Stimulated activated CD8-positive, alpha-beta memory T cell treated with anti-CD3 and anti-CD28 coated beads, Interleukin-4, amount 100 ng/mL, for 1 hour (primary cell): ENCODE data around the gene DHRS13.
"Not testable (repeated sequence)": the region's sequence is repeated elsewhere in the genome, so short reads cannot be mapped to it uniquely, and the experiment has no call there.

Experiments
- DNase-seq, 2 donors: peaks; one replicate each; pipeline ENCODE4 v3.0.0-alpha.2; 2020; ENCODE audit warnings: low read depth in 2 of 2, low spot score in 1 of 2

DHRS13 gene

DNA sequence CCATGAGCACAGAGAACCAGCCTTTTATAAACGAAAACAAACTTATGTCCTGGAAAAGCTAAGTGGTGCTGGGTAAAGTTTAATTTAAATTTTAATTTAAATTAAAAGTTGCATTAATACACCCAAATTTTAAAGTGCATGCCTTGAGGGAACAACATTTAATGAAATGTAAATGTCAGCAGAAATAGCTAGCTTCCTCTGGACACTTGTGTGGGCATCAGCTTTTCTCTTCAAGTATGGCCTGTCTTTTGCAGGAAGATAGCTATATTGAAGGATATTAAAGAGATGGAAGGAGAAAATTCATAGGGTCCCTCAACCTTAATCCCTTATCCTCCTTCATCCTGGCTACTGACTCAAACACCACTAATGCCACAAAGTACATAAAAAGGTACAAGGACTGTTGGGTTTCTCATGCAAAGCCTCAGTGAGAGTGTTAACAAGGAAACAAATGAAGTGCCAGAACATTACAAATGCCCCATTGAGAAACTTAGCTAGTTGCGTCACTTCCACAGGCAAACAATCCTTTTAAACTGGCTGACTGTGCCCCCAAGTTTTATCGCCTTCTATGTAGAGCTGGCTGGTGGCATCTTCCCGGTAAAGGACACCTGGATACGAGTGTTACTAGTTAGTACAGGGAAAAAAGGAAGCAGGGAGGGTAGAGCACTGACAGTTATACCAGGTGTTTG, 34.3 kb upstream of the DHRS13 start:
- DNase-seq, result no peak

GRCh38 chr17:28935744-28936460, 33.0 kb upstream of the DHRS13 start:
- no peak for DNase-seq

DNA sequence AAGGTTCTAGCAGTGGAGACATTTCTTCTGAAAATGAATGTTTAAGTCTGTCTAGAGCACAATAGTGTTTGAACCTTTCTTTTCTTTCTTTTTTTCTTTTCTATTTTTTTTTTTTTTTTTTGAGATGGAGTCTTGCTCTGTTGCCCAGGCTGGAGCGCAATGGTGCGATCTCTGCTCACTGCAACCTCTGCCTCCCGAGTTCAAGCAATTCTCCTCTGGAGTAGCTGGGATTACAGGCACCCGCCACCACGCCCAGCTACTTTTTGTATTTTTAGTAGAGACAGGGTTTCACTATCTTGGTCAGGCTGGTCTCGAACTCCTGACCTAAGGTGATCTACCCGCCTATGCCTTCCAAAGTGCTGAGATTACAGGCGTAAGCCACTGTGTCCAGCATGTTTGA, 31.6 kb upstream of the DHRS13 start:
- DNase-seq, result not testable (repeated sequence)

GRCh38 chr17:28929787-28930186, 26.9 kb upstream of the DHRS13 start:
- DNase-seq, result no peak

DNA sequence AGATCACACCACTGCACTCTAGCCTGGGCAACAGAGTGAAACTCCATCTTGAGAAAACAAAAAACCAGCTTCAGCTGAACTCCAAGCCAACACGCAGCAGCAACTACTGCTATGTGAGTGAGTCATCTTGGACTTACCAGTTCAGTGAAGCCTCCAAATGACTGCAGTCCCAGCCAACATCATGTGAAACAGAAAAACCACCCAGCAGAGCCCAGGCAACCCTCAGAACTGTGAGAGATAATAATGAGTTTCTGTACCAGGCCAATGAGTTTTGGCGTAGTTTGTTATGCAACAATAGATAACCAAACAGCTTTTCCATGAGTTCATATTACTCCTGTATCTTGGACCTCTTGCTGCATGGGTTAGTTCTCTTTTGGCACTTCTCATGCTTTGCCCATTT, 25.2 kb upstream of the DHRS13 start:
- no peak for DNase-seq

DNA sequence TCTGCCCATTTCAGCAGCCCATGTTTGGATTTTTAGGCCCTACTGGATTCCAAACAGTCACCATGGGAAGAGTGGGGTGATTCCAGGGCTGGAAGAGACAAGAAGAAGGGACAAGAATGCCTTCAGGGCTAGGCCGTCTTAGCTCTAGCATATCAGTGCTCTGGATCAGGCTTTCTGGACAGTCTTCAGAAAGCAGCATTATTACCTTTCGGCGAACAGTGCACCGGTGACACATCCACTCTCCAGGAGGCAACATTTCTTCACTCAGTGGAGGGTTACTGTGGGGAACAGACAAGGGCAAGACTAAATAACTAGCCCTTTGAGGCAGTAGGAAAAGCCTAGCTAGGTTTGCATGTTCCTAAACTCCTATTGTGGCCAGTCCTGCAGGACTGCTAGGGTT, 23.9 kb upstream of the DHRS13 start:
- no peak for DNase-seq

DNA sequence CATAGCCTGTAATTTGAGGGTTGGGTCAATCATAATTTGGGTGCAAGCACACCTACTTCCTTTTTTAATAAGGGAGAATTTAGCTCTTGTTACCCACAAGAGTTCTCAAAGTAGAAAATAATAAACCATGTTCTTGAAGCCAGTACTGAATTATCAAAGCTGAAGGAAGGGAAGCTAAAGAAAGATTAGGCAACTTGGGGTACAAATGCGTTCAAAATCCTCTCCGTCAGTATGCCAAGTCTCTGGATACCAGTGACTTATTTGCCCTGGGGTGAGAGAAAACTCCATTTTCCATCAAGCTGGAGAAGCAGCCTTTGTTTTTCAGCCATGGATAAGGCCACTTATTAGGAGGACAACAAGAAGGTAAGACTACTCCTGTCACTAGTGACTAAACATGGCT, 23.5 kb upstream of the DHRS13 start:
- DNase-seq, result no peak

DNA sequence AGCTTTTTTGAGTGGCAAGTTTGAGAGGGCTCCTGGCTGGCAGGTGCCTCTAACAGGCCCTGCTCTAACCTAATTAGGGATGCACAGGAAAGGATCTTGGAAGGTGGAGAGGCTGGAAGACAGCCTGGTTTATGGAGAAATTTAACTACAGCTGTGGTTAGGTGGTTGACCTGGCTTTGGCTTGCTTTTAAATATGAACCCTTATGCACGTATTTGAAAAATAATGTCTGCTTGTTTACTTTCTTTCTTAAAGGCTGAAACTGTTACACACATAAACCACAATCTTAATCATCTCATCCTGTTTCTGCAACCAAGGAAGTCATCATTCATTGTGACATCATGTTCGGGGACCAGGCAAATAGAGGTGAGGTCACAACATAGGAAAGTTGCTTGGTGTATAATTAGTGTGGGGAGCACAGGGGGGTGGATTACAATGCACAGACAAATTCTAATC, 23.1 kb upstream of the DHRS13 start:
- peak in 1 of 2 donors; percentile 11 for DNase-seq

DNA sequence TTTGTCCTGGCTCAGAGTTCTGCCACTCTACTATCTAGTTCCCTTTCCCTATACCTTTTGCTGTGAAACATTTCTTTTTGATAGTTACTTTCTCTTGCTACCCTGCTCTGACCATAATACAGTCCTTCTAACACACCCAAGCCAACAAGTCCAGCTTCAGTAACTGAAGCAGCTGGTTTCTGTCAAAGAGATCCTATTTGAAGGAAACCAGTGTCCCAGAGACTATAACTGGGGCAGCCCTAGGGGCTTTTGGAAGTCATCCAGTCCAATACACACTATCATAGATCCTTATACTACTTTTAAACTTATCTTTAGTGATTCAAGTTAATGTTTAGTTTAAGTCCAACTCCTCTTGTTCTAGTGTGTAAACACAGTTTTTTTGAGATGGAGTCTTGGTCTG, 17.3 kb upstream of the DHRS13 start:
- DNase-seq, result no peak

DNA sequence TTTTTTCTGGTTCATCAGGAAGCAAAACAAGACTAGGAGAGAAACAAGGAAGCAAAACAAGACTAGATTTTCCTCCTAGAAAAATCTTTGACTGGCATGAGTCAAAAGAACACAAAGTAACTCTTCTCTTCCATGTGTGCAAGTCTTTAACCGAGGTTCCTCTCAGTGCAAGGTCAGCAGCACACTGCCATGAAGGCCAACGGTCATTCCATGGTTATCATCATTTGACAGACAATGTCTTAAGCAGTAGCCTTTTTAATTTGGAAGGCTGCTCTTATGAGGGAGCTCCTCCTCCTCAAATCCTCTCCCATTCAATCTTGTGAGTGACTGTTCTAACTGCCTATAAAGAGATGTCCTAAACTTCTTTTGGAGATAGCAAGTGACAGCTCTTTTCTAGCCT, 15.4 kb upstream of the DHRS13 start:
- DNase-seq, result no peak

- no peak for DNase-seq
Measured at GRCh38 chr17:28917465-28917864, 14.6 kb upstream of the DHRS13 start.

- no peak for DNase-seq
Measured at GRCh38 chr17:28917029-28917428, 14.2 kb upstream of the DHRS13 start.

DNA sequence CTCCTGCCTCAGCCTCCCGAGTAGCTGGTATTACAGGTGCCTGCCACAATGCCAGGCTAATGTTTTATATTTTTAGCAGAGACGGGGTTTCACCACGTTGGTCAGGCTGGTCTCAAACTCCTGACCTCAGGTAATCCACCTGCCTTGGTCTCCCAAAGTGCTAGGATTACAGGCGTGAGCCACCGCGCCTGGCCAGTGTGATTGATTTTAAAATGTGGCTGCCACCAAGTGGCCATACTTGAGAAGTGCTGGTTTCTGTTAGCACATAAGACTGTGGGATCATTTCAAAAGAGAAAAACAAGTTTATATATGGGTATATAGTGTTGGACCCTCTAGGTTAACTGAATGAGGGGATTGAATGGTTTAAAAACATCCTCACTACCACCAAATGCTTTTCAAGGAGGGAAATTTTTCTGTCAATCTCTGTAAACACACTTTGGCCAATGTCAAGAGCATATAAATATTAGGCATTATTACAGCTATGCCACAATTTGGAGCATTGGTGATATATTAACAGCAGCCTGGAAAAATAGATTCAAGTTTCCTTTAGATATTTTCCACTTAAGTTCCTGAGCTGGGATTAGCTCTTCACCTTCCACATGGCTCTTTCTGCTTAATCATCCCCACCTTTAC, 13.5 kb upstream of the DHRS13 start:
- DNase-seq, result no peak

DNA sequence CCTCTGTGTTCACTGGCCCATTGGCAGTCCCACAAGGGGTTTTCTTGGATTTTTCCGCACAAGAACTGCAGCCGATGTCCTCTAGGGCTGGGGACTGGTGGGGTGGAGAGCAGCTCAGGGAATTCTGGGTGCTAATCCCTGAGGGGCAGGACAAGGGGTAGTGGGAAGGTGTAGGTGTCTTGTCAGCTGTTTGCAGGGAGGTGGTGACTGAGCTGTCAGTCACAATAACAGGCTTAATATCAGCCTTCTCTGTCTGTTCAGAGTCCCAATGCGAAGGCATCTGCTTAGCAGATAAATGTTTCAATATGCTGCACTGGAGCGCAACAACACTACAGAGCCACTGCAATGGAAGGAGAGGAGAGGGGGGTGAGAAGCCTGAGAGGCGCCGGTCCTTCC, 10.1 kb upstream of the DHRS13 start:
- DNase-seq, result no peak

- DNase-seq, result no peak
Measured at GRCh38 chr17:28912281-28912937, 9.5 kb upstream of the DHRS13 start.

GRCh38 chr17:28911411-28912045, 8.6 kb upstream of the DHRS13 start:
- no peak for DNase-seq

- no peak for DNase-seq
Measured at GRCh38 chr17:28910534-28910933, 7.7 kb upstream of the DHRS13 start.

DNA sequence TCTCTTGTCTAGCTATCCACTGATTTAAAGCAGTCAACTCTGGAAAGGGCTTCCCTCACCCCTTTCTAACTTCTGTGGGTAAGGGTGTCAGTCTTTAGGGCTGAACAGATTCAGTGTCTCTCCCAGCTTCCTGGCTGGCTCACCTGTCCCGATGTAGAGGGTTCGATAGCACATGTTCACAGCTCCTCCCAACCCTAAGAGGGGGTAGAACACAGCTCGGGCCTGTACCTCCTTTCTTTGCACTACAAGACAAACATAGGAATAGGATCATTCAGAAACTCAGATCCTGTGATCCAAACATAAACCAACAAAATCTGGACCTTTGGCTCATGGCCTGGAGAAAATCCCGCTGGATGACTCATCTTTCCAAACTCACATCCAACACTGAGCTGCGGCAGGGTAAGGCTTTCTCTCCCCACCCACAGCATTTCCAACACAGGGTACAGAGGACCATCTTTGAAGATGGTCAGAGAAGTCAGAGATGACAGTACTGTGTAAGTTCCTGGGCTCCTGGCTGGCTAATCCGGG, 5.8 kb upstream of the DHRS13 start:
- no peak for DNase-seq

- no peak for DNase-seq
Measured at GRCh38 chr17:28907709-28908475, 5.0 kb upstream of the DHRS13 start.

DNA sequence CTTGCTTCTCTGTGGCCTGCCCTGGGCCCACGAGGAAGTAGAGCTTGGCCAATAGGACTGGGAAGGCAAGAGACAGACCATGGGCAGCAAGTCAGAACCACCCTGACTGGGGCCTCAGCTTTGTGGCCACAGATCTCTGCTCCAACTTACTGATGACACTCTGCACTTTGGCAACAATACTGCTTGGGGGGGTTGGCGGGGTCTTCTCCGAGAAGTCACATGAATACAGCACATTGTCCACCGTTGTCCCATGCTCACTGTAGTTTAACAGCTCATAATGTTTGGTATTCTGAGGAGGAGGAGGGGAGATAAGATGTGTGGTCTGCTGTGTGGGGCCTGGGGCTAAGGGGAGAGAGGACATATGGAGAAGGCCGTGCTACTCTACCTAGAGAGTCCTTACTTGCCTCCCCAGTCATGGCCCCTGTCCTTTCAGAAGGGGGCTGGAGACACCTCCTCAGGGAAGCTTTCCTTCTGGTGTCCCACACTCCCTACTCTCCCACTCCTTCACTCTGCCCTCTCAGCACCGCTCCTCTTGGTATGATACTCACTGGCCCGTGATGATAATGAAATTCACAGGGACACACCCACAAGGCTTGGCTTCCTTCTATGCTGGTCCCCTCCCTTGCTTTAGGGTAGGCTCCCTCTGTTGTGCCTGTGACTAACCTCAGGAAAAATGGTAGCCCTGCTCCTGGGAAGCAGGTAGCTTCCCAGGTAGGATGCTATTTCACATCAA, 4.0 kb upstream of the DHRS13 start:
- DNase-seq, result no peak
